Measurements from ENCODE around the gene SIAE. TPM values are rescaled to one million over a fixed set of nuclear protein-coding genes. Genes with fewer than 3 reads are reported as not detected.

SIAE gene
- total and polyA plus RNA-seq, 2 of the 4 experiments (the other 2 are of a cell fraction), result 4.7 to 12.0 TPM

DNA sequence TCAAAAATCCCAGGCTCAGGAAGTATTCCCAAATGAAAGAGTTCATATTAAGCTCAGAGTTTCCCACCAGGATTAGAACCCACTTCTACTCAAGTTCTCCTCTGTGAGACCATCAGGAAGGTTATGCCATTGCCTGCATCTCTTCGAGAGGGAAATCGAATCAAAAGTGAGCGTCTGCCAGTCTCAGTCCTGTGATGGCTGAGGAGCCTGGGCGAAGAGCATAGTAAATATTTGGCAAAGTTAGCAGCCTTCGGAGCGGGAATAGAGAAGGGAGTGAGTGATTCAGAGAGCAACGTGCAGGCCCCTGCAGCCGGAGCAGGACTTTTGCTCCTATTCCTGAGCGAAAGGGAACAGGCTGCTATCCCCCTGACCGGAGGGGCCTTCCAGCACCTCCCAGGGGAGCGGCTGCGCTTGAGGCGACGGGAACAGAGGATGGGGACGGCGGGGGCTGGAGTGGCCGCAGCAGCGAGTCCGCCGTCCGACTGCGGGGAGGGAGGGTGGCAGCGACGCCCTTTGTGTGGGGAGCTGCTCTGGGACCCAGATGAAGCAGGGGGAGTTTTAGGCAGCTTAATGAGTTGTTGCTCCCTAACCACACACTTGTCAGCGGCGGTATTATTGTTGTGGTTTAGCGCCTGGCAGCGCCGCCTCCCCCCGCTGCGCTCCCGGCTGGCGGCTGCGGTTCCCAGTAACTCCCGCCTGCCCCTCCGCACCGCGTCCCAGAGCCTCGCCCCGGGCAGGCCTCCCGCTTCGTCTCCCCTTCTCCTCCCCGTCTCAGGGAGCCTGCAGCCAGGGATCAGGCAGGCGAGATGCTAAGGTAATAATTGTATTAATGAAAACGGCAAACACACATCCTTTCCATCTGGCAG lies 44.5 kb upstream of the SIAE start:
- peak; percentile 34 for DNase-seq

More for the DNA sequence above, 44.5 kb upstream of the SIAE start:
- Histone ChIP-seq H2BK20ac (ENCODE audit: low read depth, low read length) (no peak overlapping the region), H2AK5ac (ENCODE audit: low read depth, low read length) (no peak overlapping the region), H2BK5ac (ENCODE audit: low read depth, low read length, poor library complexity, severe bottlenecking) (no peak overlapping the region), H3K56ac (ENCODE audit: extremely low read depth, insufficient read depth, low read length) (no peak overlapping the region), H3K4me1 (ENCODE audit: control insufficient read depth, insufficient read depth, low read length) (peaks cover 3% of the 10 kb centered on the region), H4K5ac (ENCODE audit: low read depth, low read length) (no peak overlapping the region), H4K20me1 (ENCODE audit: insufficient read depth, low read length) (no peaks in the 10 kb centered on the region), H3K9me1 (ENCODE audit: insufficient read depth, low read length) (no peaks in the 10 kb centered on the region), H3K4me3 (ENCODE audit: insufficient read depth, low read depth, low read length) (peak overlapping the region; percentile 31), H3K27me3 (ENCODE audit: control insufficient read depth, insufficient read depth, low read length) (peaks cover 33% of the 10 kb centered on the region), H3K27ac (ENCODE audit: insufficient read depth, low read length) (no peak overlapping the region), H3K23ac (ENCODE audit: low read depth, low read length) (0 out of 2 replicates have a peak overlapping the region, but pooled peaks have one; percentile 43), H3K9me3 (ENCODE audit: control insufficient read depth, insufficient read depth, low read length) (no peaks in the 10 kb centered on the region), H3K4ac (ENCODE audit: low read depth, low read length) (no peak overlapping the region), H3K79me1 (ENCODE audit: low read depth in 1 of 2, low read length in 2 of 2) (no peaks in the 10 kb centered on the region), H4K91ac (ENCODE audit: insufficient read depth, low read depth, low read length) (no peak overlapping the region; the same call in 1 of the 2 replicates), H3K36me3 (ENCODE audit: control insufficient read depth, insufficient read depth, low read length) (no peaks in the 10 kb centered on the region), H2AK9ac (replicated peaks; ENCODE audit: low read depth, low read length, poor library complexity) (peak overlapping the region; percentile 48), H4K8ac (ENCODE audit: low read depth in 2 of 2, low read length in 2 of 2) (no peak overlapping the region), H3K14ac (replicated peaks; ENCODE audit: low read depth, low read length) (no peak overlapping the region), H2BK120ac (ENCODE audit: low read depth, low read length) (0 out of 2 replicates have a peak overlapping the region, but pooled peaks have one; percentile 6), H3K4me2 (ENCODE audit: low read depth, low read length) (peak overlapping the region; percentile 82), H2AFZ (replicated peaks; ENCODE audit: low read length, poor library complexity) (peak overlapping the region; percentile 92), H3K18ac (ENCODE audit: low read depth, low read length) (no peak overlapping the region), H3K9ac (ENCODE audit: low read depth, low read length) (peak overlapping the region; percentile 47; the same call in 1 of the 2 replicates), H2BK15ac (ENCODE audit: low read depth, low read length) (no peak overlapping the region)
- no peak for TF ChIP-seq RCOR1 (IDR thresholded peaks at IDR 0.05; ENCODE audit: insufficient replicate concordance, low read length)
- no peak for TF ChIP-seq CEBPB (IDR thresholded peaks at IDR 0.05; ENCODE audit: low read depth, low read length)
- no peak for TF ChIP-seq RAD21 (IDR thresholded peaks at IDR 0.05; ENCODE audit: low read length)
- TF ChIP-seq NFE2L2 (IDR thresholded peaks at IDR 0.05; ENCODE audit: low read depth, low read length), result no peak
- no peak for TF ChIP-seq RFX5 (IDR thresholded peaks at IDR 0.05; ENCODE audit: low read depth, low read length)
- no peak for TF ChIP-seq BHLHE40 (IDR thresholded peaks at IDR 0.05; ENCODE audit: low read depth, low read length)
- TF ChIP-seq, protein P1, sequence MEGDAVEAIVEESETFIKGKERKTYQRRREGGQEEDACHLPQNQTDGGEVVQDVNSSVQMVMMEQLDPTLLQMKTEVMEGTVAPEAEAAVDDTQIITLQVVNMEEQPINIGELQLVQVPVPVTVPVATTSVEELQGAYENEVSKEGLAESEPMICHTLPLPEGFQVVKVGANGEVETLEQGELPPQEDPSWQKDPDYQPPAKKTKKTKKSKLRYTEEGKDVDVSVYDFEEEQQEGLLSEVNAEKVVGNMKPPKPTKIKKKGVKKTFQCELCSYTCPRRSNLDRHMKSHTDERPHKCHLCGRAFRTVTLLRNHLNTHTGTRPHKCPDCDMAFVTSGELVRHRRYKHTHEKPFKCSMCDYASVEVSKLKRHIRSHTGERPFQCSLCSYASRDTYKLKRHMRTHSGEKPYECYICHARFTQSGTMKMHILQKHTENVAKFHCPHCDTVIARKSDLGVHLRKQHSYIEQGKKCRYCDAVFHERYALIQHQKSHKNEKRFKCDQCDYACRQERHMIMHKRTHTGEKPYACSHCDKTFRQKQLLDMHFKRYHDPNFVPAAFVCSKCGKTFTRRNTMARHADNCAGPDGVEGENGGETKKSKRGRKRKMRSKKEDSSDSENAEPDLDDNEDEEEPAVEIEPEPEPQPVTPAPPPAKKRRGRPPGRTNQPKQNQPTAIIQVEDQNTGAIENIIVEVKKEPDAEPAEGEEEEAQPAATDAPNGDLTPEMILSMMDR (conservative IDR thresholded peaks at IDR 0.05; ENCODE audit: low read depth, low read length), result no peak
- no peak for TF ChIP-seq FOS (IDR thresholded peaks at IDR 0.05; ENCODE audit: low read depth, low read length)
- POLR2A ChIA-PET (ENCODE audit: unreplicated experiment), result no interaction called here
- in situ Hi-C loops (cut with MboI; ENCODE audit: low sequenced_read_pairs) (no loop called here), dilution Hi-C loops (cut with HindIII; ENCODE audit: low sequenced_read_pairs, unreplicated experiment) (no loop called here), intact Hi-C loops (cut with micrococcal nuclease) (loop anchor here (5.0 kb wide), 1 partner anchor 41 kb away; no protein-coding TSS in a partner anchor)
- peak; percentile 87 for ATAC-seq (ENCODE audit: low read depth)
- CTCF ChIA-PET, result interaction anchor here (1.6 kb wide), 1 partner anchor 12 kb away, joined by 4 read pairs; no protein-coding TSS in a partner anchor
- BruUV-seq (replicated peaks), result no TSS peak
- 2% methylated on average over 10 of the region's 45 CpGs; no CpG with 5 or more reads in 1 of the 2 experiments for WGBS, 2 experiments (ENCODE audit: extremely low coverage in 2 of 2, insufficient read length in 1 of 2)
